Brain microvascular endothelial cell (primary cell): ENCODE data around the gene WDR35.

Experiments used
- DNase-seq: peaks from one replicate; pipeline ENCODE4 v3.0.0-alpha.2; 2020
- H3K27ac ChIP-seq: fragments of 250-450 bp; sonication (Bioruptor Pico); 2 replicates; pipeline ENCODE4 v1.5.1; 2020; ENCODE audit warnings: mild to moderate bottlenecking, moderate library complexity
- H3K27me3 ChIP-seq: fragments of 250-450 bp; sonication (Bioruptor Pico); replicated peaks from 2 replicates; pipeline ENCODE4 v1.5.1; 2020; ENCODE audit warnings: mild to moderate bottlenecking
- H3K36me3 ChIP-seq: fragments of 250-450 bp; sonication (Bioruptor Pico); replicated peaks from 2 replicates; pipeline ENCODE4 v1.5.1; 2020; ENCODE audit warnings: mild to moderate bottlenecking
- H3K4me3 ChIP-seq: 2 replicates; pipeline ENCODE4 v1.5.1; 2011; ENCODE audit warnings: low read depth, mild to moderate bottlenecking, control low read depth, low read length, moderate library complexity
- CTCF ChIP-seq: IDR thresholded peaks from 2 replicates; pipeline ENCODE4 v1.5.1; 2011; ENCODE audit warnings: low read depth, mild to moderate bottlenecking, moderate library complexity, low read length, control low read depth, inconsistent platforms; ENCODE audit errors: missing control alignments
- in situ Hi-C: cut with HindIII; loops from 2 replicates; pipeline ENCODE4 v1.10.0; 2017; ENCODE audit warnings: low sequenced_read_pairs, low pct_ligation_motif_present

Gene WDR35

GRCh38 chr2:19973466-19973865 is 16.4 kb downstream of the WDR35 start:
- Histone ChIP-seq H3K4me3 (no peak overlapping the region), H3K27me3 (no peaks in the 10 kb centered on the region), H3K36me3 (peaks cover 15% of the 10 kb centered on the region), H3K27ac (no peak overlapping the region)
- no peak for DNase-seq
- in situ Hi-C loops: no loop called here
- no peak for TF ChIP-seq CTCF

DNA sequence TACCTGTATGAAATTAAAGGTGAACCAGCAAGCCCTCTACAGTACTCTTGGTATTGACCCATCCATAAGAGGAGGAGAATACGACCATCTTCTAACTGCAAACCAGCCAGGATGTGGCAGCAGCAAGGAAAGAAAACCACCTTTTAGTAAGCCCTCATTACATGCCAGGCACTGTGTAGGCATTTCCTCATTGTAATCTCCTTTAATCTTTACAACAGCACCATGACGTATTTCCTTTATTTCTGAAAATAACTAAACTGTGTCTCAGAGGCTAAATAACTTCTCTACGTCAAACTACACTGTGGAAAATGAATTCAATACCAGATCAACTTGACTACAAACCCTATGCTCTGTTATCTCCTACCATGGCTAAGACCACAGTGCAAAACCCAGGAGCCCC is 18.2 kb downstream of the WDR35 start:
- TF ChIP-seq CTCF: no peak
- in situ Hi-C loops: no loop called here
- no peak for DNase-seq
- H3K27ac ChIP-seq: no peak overlapping the region
- no peaks in the 10 kb centered on the region for H3K27me3 ChIP-seq
- H3K4me3 ChIP-seq: no peak overlapping the region
- peaks cover 6% of the 10 kb centered on the region for H3K36me3 ChIP-seq

GRCh38 chr2:19963386-19963785 is 26.5 kb downstream of the WDR35 start:
- no peak for DNase-seq
- Histone ChIP-seq H3K27ac (no peak overlapping the region), H3K4me3 (no peak overlapping the region), H3K36me3 (peaks cover 4% of the 10 kb centered on the region), H3K27me3 (no peaks in the 10 kb centered on the region)
- in situ Hi-C loops: no loop called here
- no peak for TF ChIP-seq CTCF

DNA sequence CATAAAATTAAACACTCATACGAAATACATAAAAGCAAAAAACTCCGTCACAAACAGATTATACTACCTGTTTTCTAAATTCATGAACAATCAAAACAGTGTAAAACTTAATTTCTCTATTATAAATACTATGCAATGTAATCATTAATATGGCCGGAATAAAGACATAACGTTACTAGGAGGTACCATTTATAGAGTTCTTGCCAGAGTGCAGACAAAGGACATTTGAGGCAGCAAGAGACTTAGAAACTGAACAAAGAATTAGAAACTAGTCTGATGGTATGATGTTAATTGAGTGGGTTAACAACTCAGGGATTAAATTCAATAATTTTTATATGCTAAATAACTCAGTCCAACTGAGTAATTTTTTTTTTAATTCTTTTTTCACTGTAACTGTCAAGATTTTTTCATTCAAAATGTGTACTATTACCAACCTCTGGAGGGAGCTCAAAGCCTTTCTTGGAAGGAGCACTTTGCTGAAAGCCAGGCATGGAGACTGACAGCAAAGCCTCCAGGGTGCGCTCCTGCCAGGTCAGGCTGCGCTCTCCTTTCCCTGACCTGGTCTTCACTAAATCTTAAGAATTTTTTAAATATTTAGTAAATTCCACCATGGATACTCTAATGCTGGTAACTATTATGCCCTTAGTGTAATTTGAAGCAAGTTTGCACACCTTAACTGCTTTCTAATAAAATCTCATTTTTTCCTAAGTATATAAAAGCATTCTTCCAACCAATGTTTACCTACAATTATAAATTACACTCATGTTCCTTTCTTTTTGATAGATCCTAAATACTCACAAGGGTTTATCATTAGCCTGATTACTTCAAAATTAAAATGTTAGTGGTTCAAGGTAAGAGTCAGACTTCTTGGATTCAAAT is 34.1 kb downstream of the WDR35 start:
- TF ChIP-seq CTCF: peak; percentile 88
- in situ Hi-C loops: no loop called here
- Histone ChIP-seq H3K27me3 (no peaks in the 10 kb centered on the region), H3K36me3 (no peaks in the 10 kb centered on the region), H3K4me3 (no peak overlapping the region), H3K27ac (no peak overlapping the region)
- DNase-seq: peak; percentile 63

- no peak overlapping the region for H3K27ac ChIP-seq
- DNase-seq: peak; percentile 46
- H3K27me3 ChIP-seq: no peaks in the 10 kb centered on the region
- in situ Hi-C loops: no loop called here
- H3K36me3 ChIP-seq: no peaks in the 10 kb centered on the region
- H3K4me3 ChIP-seq: no peak overlapping the region
- TF ChIP-seq CTCF: no peak
Observed at GRCh38 chr2:19949071-19949470, 40.8 kb downstream of the WDR35 start.
